Smooth muscle cell of the brain vasculature (primary cell): ENCODE data around the gene DUOX2.
"Not testable (repeated sequence)": the region's sequence is repeated elsewhere in the genome, so short reads cannot be mapped to it uniquely, and the experiment has no call there.

Experiments used
- DNase-seq: peaks from one replicate; pipeline ENCODE4 v3.0.0-alpha.2; 2012; ENCODE audit warnings: low read depth, low spot score

DUOX2 gene

DNA sequence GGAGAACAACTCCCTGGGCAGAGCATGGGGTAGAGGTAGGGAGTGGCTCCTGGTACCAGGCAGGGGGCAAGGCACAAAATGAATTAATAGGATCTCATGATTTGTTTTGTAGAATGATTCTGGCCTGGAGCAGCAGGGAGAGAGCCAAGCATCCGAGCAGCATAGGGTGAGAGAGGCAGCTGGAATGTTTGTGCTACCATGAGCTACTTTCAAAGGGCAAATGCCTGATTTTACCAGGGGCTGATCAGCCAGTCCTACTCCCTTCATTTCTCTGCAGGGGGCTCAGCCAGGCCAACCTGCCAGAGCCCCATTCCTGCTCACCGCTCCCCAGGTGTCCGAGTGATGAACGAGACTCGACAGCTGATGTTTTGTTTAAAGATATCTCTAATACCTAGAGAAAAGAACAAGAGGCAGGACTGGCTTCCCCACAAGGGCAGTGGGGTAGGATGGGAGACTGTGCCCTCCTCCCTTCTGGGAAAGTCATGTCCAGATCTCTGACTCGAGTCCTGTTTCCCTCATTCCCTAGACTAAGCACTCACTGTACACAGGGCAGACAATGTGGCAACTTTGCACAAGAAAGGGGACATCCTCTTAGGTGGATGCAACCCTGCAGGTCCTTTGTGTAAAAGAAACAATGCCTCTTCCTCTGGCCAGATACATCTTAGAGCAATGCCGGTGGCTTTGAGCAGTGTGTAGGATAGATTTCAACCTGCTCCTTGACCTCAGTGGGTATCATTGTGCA, 12.9 kb downstream of the DUOX2 start:
- DNase-seq, result no peak

DNA sequence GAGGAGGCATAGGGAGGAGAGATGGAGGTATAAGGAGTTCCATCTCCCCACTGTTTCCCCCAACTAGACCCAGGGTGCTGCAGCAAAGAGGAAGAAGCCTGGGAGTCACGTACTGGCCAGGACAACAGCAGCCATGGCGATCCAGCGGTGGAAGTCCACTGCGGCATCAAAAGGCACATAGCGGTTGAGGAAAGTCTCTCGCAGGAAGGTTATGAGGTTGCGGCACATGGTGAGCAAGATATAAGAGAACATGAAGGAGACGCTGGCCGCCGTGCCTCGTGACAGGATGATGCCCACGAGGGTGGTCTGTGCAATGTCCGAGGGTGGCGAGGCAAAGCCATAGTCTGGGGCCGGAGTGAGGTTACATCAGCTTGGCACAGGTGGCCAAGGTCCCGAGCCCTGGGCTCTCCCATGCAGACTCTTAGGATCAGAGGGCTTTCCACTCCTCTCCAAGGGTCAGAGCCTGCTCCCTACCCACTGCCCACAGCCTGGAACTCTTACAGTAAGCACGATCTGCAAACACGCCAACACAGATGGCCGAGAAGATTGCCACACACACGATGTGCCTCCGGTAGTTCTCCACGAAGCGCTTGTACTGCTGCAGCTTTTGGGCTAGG, 14.3 kb downstream of the DUOX2 start:
- no peak for DNase-seq

DNA sequence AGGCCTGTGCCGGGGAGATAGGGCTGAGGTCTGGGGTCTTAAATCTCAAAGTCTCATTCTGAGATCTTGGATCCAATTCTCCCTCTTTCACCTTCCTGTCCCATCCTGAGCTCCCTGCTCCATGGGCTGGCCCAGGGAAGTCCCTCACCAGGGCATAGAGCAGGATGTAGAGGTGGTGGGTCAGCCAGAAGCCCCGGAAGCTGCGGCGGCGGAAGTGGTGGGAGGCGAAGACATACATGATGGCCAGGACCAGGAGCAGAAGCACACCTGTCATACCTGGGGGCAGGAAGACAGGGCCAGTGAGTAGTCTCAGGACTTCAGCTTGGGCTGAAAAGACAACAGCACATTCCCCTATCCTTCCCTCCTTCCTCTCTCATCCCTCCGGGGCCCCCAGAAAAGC, 16.5 kb downstream of the DUOX2 start:
- no peak for DNase-seq

DNA sequence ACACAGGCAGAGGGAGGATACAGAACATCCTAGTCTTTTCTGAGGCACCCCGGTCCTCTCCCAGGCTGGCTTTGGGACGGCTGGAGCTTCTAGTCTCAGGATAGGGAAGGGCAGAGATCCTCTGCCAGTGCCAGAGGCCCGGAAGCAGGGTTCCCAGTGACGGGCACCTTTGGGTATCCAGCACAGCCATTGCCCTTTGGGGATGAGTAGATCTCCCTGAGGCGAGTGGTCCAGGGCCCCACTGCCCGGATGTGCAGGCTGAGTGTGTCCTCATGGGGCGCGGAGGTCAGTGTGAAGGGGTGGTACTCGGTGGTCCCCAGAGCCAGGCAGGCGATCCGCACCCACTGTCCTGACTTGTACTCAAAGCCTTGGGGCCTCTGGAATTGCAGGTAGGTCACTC, 18.3 kb downstream of the DUOX2 start:
- no peak for DNase-seq

DNA sequence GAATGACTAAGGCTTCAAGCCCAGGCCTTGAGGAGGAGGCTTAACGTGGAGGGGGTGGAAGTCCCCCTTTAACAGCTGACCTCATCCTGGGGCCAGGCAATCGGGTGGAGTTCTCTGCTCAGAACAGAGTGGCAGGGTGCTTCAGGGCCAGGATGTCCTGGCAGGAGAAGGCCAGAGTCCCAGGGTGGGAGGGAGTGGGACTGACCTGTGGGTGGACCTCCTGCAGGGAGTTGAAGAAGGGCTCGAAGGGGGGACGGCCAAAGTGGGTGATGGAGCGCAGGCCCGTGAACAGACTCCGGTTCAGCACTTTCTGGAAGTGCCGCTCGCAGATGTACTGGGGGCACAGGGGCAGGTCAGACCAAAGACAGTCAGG, 19.6 kb downstream of the DUOX2 start:
- DNase-seq, result no peak

DNA sequence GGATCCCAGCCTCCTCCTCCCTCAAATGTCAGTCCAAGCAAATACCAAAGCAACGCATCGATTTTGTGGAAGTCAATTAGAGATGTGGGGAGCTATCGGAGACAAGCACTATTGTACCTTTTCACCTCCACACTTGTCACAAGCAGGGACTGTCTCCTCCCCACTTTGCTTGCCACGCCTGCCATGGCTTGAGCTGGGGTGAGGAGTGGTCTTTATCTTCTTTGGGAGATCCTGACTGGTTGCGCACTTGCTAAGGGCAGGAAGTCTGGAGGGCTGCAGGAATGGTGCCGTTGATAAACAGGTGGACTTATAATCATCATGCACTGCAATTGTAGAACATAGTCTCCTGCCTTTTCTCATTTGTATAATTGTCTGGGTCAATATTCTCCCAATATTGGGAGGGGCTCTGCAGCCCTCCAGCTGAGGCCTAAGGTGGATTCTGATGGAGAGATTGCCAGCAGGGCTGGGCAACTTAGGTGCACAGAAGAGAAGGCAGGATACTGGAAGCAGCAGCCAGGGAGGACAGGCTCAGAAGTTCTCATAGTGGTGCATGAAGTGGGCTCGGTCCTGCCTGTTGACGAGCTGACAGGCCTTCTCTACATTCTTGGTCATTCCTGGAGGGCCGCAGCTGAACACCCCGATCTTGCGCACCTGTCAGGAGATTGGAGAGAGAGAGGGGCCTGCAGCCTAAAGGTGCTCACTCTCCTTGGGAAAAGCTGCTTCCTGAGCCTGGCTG, 20.2 kb downstream of the DUOX2 start:
- DNase-seq, result no peak

DNA sequence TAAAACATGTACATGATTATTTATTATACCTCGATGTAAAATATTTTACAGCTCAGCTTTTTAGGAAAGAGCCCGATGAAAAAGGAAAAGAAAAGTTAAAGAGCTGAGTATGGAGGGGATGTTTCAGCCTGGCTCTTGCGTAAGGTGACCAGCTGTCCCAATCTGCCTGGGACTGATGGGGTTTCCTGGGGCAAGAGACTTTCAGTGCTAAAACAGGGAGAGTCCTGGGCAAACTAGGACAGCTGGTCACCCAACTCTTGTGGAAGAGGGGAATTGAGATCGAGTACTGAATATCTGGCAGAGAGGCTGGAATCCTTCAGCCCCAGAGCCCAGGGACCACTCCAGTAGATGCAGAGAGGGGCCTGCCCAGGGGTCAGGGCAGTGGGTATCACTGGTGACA, 21.0 kb downstream of the DUOX2 start:
- DNase-seq, result no peak

DNA sequence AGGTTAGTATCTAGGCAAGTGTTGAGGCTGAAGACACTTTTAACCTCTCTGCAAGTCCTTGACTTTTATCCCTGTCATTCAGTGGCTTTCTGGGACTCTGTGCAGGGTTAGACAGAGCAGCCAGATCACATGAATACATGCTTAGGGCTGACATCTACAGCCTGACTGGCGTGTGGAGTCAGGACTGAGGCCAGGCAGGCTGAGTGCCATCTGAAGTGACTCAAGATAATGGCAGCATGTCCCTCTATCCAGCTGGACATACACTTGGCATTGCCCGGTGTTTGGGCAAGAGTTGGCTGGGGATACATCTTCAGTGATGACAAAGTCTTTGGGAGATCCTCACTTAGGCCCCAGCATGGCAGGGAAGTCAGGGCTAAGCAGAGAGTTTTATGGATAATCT, 22.4 kb downstream of the DUOX2 start:
- no peak for DNase-seq

DNA sequence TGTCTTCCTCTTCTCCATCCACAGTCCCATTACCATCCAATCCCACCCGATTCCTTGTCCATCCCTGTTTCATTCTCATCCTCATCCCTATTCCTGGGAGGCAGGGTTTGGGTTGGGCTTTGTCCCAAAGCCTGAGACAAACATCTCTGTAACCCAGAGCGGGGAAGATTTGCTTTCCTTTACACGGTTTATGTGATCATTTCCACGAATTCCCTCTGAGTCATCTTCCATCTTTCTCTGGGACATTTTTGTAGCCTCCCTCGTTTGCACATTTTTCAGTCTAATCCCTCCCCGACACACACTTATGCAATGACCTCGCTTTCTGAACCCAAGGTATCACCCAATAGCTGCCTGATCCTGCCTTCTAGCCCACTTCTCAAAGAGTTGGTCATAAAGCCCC, 22.8 kb downstream of the DUOX2 start:
- no peak for DNase-seq

DNA sequence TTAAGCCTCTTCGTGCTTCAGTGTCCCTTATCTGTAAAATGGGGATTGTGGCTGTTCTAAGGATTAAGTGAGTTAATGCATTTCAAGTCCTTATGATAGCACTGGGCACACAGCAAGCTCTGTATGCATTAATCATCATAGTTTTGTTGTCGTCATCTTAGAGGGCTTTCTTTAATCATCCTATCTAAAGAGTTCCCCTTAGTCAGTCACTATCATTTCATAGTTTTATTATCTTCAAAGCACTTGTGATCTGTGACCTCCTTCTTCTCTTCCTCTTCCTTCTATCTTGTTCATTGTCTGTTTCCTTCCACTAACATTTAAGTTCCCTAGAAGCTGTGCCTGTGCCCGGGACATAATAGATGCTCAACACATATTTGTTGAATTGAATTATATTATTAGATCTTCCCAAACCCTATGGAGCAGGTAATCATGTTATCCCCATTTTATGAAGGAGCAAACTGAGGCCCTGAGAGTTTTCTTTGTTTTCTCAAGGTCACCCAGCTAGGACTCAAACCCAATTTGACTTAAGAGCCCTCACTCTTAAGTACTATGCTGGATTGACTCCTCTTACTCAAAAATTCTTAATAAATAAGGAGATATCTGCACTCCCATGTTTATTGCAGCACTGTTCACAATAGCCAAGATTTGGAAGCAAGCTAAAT, 24.1 kb downstream of the DUOX2 start:
- no peak for DNase-seq

DNA sequence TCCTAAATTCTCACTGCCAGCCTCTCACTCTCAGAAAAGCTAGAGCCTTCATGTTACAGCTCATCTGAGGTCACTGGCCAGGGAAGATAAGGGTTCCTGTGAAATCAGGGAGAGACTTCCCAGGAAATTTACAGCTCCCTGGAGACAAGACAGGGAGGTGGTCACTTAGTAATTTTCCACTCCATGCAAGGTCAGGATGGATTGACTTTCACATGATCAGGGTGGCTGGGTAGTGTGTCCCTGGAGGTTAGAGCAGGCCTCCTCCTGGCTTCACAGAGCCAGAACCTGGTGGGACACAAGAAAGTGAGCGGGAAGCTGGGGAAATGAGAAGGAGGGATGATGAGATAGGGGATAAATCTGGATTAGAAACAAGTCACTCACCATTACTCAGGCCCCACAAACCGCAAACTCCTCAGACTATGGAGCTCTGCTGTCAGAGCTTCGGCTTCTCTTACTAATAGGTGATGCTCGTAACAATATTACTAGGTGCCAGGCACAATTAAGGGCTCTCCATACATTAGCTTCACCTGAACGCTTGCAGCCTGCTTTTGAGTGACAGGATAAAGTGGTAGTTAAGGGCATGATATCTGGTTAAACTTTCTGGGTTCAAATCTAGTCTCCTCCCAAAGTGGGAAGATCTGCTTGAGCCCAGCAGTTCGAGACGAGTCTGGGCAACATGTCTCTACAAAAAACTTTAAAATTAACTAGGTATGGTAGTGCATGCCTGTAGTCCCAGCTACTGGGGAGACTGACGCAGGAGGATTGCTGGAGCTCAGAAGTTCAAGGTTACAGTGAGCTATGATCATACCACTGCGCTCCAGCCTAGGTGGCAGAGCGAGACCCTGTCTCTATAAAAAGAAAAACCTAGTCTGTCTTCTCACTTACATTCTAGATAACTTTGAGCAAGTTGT, 24.9 kb downstream of the DUOX2 start:
- DNase-seq, result no peak

DNA sequence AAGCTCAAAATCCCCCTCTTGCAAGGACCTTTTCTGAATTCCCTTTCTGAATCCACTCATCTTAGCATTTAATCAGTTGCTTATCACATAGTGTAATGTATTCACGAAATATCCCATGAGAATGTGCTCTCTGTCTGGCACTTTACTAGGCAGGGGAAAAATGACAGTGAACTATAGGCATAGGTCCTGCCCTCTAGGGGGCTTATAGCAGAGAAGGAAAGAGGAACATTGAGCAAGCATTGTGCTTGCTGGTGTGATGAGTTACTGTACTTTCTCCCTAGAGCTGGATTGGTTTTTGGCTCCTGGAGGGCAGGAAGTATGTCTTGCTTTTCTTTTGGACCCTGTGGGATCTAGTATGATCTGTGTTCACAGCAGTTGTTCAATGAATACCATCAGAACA, 26.5 kb downstream of the DUOX2 start:
- no peak for DNase-seq

DNA sequence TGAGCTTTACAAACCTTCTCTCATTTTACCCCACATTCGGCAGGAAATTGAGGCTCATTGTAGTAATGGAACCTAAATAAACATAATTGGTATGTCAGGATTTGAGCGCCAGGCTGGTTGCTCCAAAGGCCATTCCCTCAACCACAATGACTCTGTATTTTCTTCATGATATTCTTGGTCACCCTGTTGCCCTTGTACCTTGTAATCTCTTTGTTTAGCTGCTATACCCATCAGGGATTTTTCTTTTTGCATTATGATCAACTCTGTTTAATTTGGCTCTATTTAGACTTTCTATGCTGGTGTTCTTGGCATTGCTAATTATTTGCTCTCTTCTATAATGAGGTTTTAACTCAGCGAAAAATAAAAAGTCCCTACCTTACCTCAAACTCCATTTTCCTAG, 29.8 kb downstream of the DUOX2 start:
- DNase-seq, result no peak

DNA sequence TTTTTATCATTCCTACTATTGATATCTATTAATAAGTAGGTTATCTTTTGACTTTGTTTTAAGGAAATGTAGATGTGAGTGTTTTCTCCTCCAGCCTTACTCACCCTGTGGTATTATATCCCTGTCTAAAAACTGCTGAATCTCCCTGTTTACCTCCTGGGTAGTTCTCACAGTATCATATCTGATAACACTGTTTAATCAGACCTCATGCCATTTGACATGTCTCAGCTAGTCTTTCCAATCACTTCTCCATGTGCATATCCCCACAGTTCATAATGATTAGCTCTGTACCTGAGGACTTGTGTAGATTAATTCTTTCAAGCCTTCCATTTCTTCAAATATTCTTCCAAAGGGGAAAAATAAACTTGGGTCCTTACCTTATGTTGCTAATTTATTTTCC, 30.7 kb downstream of the DUOX2 start:
- no peak for DNase-seq

DNA sequence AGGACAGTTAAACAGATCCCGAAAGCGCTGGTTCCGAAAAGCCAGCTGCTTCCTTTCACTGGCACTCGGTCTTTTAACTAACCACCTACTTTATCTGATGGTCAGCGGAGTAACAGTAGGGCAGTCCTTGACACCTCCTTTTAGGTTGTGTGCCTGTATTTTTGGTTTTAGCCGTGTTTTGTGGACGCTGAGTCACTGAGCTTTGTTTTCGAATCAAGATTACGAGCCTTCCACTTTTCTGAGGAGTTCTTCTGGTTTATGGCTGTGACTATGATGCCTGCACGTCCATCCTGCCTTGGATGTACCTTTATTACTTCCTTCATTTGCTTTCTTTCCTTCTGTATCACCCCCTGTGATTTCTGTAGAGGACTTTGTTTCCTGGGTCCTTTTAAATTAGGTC, 31.6 kb downstream of the DUOX2 start:
- DNase-seq, result not testable (repeated sequence)

DNA sequence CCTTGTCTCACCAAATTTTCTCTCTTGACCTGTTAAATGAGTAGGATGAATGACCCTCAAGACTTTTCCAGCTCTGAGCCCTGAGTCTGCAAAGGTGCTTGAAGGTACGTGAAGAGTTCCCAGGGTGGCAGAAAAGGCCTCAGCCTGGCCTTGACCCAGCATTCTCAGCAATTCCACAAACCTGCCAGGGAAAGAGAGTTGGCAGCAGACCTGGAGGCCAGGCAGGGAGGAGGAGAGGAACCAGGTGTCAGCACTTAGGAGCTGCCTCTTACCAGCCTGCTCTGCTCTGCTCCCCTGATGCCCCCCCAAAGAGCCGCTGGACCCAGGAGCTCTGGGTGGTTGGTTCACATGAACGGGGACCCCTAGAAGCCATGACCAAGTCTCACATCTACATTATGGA, 33.4 kb downstream of the DUOX2 start:
- not testable (repeated sequence) for DNase-seq

DNA sequence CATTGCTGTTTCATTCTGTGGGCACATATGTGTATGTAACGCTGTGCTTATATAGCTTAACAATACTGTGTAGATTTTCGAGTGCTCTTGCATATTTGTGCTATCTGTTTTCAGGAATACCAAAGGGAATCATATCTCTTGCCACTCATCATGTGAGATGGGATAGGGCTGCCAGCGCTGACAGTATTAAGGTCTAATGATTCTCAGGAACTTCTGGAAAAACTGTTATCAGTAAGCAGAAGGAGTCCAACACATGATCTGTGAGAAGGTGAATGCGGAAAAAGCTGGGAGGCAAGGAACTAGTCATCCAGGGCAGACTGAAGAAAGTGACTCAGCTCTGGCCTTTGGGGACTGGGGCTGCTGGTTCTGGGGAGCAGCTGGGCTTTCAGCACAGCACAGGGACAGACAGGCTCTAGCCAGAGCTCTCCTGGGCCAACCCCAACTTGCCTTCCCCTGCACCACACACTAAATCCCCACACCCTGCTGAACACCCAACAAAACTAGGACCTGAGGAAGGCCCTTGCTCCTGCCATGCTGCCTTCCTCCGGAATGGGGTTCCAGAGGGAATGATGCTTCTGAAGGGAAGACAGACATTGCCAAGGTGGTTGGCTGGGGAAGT, 34.2 kb downstream of the DUOX2 start:
- not testable (repeated sequence) for DNase-seq

DNA sequence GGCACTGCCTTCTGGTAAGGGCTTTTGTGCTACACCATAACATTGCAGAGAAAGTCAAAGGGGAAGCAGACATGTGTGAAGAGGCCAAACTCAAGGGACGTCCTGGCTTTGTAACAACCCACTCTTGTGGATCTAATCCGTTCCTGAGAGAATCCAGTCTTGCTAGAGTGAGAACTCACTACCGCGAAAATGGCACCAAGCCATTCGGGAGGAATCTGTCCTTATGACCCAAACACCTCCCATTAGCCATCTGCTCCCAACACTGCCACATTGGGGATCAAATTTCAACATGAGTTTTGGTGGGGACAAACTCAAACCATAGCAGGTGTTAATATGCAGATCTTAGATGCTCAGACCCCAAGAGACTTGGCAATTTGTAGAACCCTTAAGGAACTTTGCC, 34.8 kb downstream of the DUOX2 start:
- not testable (repeated sequence) for DNase-seq

DNA sequence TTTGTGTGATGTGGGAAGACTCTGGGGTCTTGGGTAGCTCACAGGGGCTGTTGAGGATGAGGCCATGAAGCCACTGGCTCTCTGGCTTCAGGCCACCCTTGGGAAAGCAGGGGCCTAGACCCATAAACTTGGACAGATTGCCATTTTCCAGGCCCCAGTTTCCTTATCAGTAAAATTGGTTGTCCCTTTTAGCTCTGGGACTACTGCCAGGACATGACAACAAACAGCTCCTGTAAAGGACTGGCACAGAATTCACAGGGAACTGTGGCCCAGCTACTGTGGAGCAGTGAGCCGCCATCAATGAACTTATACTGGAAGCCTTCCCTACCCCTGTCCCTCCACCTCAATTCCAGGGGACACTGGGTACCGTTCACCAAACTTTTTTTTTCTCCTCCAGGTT, 36.6 kb downstream of the DUOX2 start:
- DNase-seq, result not testable (repeated sequence)

DNA sequence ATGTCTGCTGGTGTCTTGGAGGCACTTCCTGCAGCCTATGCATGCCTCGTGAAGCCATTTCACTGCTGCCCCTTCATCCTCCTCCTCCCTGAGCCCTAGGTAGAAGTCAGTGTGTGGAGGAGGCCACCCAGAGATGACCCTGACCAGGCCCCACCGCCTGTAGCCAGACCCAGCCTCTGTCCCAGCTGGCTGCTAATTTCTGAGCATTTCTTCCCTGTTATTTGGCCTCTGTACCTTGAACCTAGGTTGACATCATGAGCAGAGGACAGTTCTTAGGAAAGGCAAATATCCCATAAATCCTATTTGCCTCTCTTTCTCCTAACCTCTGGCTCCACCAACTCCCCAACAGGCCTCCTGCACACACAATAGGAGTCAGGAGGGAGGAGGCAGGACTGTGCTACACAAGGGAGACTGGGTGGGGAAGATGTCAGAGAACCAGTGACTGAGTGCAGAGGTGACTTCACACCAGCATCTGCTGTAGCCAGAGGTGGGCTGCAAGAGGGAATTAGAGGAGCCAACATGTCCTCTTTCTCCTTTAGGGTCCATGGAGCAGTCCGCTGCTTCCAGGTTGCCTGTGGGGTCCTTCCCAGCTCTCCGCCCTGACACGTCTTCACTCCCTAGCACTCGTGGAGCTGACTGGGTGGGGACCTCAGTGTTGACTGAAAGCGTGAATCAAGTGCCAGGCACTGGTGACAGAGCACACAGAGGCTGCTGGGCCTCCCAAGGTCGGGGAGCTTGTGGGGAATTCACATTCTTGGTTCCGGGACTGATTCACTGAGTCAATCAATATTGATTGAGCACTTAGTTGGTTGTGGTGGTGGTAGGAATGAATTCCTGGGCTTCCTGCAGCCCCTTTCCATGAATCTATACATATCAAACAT, 38.3 kb downstream of the DUOX2 start:
- not testable (repeated sequence) for DNase-seq
